Spleen (tissue), 7 donors: ENCODE measurements around the gene CBFA2T2.

Experiments used
- POLR2AphosphoS5 ChIP-seq, 3 donors: sonication (generic); formaldehyde crosslinking; IDR thresholded peaks; one replicate each; pipeline ENCODE4 v1.5.1; 2017; ENCODE audit warnings: antibody characterized with exemption in 3 of 3
- TF ChIP-seq, protein P1 (sequence below), 11 experiments: fragments of 200-600 bp in 7 of 11; fragments of 450-650 bp in 4 of 11; sonication (generic) in 4 of 11; IDR thresholded peaks in 8 of 11; conservative IDR thresholded peaks in 3 of 11; 1 replicate in 7 of 11; 2 replicates in 4 of 11; pipeline versions ENCODE4 v1.4.0 to v1.8.0; 2016 to 2021; ENCODE audit warnings: antibody characterized with exemption in 11 of 11, inconsistent platforms in 4 of 11, mild to moderate bottlenecking in 1 of 11
- donor health status: DM: no; HTN: no; CAD: no; lungs with moderate emphysema.
- donor health status: DM: no; HTN: no; CAD: no.
- donor health status: DM: no; HTN: no; CAD: no.

DNA sequence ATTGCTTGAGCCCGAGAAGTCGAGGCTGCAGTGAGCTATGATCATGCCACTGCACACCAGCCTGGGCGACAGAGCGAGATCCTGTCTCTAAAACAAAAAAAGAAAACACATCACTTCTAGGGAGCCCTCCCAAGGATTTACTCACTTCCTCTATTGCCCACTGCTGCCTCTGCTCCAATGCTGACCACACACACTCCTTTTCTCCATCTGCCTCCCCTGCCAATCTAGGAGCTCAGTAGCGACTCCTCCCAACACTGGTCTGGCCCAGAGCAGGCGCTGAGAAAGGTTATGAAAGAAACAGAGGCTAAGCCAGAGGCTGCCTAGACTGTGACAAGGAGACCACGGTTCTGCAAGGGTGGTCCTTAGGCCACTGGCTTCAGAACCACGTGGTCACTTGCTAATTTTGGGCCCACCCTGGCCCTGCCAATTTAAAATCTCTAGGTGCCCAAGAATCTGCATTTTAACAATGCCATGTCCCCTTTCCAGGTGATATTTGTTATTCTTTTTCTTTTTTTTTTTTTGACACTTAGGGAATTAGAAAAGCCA is 197.5 kb downstream of the CBFA2T2 start:
- TF ChIP-seq, protein P1, sequence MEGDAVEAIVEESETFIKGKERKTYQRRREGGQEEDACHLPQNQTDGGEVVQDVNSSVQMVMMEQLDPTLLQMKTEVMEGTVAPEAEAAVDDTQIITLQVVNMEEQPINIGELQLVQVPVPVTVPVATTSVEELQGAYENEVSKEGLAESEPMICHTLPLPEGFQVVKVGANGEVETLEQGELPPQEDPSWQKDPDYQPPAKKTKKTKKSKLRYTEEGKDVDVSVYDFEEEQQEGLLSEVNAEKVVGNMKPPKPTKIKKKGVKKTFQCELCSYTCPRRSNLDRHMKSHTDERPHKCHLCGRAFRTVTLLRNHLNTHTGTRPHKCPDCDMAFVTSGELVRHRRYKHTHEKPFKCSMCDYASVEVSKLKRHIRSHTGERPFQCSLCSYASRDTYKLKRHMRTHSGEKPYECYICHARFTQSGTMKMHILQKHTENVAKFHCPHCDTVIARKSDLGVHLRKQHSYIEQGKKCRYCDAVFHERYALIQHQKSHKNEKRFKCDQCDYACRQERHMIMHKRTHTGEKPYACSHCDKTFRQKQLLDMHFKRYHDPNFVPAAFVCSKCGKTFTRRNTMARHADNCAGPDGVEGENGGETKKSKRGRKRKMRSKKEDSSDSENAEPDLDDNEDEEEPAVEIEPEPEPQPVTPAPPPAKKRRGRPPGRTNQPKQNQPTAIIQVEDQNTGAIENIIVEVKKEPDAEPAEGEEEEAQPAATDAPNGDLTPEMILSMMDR (IDR thresholded peaks at IDR 0.05 in 8 of 11, conservative IDR thresholded peaks at IDR 0.05 in 3 of 11), result no peak
- no peak for TF ChIP-seq POLR2AphosphoS5 (IDR thresholded peaks at IDR 0.05)
